SIG-M5 treated with dmso at 0.1 percent for 504 hours (cell line): ENCODE measurements around the gene DGKZ.

Source experiments
- DNase-seq: peaks from one replicate; lab custom pipeline; 2025; ENCODE audit not compliant: unreplicated experiment; lab: John Stamatoyannopoulos, UW

DGKZ gene

DNA sequence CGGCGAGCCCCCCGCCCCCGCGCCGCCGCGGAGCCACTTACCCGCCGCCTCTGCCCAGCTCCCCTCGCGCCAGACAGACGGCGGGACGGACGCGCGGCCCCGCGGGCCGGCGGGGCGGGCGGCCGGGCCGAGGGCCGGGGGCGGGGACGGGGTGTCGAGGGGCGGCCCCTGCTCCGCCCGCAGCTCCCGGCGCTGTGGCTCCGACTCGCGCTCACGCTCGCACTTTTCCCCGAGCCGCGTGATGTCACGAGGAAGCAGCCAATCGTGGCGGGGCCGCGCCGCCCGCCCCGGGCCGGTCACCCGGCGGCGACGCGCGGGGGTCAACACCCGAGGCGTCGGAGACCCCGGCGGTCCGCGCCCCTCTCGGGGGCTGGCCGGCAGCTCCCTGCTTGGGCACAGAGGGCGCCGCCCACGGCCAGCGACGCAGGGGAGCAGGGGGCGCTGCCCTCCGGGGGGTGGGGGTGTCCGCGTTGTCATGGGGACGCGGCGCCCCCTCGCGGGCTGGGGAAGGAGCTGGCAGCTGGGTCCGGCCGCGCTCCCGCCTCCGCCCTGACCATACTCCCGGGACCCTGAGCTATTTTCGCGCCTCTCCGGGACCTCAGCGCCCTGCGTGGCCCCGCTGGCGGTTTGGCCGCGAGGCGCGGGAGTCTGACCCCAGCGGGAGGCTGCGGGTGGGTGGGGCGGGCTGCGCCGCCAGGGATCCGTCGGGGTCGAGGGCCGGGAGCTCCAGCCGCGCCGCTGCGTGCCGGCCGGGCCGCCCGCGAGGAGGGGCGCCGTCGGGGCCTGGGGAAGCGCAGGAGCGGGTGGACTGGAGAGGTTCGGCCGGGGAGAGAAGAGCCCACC lies 44.5 kb downstream of the DGKZ start, which contains the start of gene CHRM4:
Gene CHRM4, minus strand, starts transcription at position 199 of the 843 bp plus-strand sequence. CDS start 5,219 bp downstream, outside the sequence.
- no peak for DNase-seq

DNA sequence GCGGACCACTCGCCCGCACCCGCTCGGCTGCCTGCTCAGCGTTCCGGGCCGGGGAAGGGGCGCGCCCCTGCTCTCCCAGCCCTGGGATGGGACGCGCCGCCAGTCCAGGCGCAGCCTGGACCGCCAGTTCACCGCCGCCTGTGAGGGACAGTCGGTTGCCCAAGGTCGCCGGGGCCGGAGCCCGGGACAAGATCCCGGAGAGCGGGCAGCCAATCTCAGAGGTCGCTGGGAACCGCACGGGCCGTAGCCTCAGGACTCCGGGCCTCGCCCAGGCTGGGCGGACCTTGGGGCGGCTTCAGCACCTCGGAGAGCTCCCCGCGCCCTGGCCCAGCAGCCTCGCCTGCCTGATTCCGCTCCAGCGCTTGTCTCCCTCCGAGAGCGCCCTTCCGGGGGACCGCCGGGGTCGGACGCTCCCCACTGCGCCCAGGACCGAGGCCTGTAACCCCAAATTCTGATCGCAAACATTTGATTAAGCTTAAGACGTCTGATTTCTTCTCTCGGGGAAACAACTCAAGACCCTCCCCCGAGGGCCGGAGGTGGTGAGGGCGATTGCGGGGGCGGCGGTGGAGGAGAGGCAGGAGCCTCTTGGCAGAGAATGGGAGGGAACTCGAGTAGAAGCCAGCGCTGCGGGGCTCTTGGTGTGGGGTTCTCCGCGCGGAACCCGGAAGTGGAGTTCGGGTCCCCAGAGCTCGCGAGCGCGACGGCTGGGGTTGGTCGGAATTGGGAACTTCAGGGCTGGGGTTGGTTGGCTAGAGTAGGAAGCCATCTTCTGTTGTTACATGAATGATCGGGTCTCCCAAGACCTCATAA lies 45.4 kb downstream of the DGKZ start:
- peak; percentile 70 for DNase-seq

DNA sequence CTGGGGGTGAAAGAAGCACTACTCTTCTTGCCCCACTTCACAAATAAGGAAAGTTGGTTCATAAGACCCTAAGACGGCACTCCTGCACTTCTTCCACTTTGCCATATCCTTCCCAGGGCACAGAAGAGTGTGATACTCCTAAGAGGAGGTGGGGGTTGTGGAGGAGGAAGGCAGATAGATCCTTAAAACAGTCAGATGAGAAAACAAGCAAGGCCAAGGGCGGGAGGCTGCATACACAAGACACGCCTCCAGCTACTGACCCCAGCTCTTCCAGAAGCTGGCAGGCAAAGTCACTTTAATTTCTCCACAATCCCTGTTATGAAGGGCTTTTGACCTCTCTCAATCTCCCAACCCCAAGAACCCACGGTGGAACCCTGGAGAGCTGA lies 46.0 kb downstream of the DGKZ start:
- DNase-seq: no peak

DNA sequence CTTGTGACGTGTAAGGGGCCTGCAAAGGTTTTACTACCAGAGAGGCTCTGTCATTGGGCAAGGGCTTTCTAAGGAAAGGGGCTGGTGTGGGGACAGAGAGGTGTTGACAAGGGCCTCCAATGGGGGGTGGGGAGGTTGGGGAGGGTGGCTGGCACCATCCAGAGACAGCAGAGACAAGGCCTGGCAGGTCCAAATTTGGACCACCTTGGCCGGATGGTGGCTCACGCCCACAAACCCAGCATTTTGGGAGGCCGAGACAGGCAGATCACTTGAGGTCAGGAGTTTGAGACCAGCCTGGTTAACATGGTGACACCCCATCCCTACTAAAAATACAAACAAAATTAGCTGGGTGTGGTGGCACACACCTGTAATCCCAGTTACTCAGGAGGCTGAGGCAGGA lies 46.5 kb downstream of the DGKZ start:
- DNase-seq: no peak

DNA sequence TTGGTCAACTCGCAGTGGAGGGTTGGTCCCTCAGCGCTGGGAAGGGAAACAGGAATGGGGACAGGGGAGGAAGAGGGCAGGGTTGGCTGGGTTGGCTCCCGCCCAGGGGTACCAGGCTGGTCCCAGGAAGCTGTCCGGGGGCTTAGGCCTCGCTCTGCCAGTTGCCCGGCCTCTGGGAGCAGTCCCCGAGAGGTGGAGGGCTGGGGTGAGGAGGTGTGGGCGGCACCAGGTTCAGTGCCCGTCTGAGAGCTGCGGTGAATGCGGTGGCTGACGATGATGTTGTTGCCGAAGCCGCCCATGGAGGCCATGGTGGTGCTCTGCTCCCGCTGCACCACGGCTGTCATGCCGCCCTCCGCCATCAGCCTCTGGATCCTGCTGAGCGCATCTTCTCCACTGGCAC lies 50.3 kb downstream of the DGKZ start:
- DNase-seq: no peak

DNA sequence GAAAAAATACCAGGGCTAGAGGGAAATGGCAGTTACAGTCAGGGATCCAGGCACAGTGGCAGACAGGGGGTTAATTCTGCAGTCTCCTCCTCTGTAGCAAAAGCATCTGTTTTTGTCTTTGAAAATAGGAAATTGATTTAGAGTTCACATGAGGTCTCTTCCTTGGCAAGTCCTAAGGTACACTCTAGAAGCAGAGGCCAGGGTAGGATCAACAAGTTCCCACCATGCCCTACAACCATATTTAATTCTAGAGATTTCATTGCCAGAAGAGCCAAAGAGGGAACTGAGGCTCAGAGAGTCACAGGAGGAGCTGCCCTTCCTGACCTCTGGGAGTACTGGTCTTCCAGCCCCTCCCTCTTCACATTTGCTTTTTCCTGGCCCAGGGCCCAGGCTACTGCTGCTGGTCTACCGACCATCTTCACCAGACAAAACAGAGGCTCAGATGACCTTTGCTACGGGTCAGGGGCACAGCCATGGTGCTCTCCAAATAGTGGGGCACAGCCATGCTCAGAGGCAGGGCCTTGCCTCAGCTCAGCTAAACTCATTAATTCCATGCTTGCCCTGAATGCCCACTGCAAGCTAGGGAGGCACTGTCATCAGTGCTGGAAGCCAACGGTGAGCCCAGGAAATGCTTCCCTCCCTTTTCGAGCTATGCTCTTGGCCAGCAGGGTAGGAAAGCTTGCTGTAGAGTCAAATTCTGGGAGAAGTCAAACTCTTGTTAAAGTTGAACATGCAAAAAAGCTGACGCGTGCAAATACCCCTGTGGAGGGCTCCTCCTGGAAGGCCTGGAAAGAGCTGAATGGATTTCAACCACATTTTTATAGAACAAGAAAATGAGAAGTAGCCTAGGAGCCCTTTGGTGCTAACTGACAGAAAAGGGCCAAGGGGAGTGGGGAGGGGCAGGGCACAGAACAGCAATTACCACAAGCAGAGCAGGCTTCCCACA lies 56.0 kb downstream of the DGKZ start:
- DNase-seq: no peak

DNA sequence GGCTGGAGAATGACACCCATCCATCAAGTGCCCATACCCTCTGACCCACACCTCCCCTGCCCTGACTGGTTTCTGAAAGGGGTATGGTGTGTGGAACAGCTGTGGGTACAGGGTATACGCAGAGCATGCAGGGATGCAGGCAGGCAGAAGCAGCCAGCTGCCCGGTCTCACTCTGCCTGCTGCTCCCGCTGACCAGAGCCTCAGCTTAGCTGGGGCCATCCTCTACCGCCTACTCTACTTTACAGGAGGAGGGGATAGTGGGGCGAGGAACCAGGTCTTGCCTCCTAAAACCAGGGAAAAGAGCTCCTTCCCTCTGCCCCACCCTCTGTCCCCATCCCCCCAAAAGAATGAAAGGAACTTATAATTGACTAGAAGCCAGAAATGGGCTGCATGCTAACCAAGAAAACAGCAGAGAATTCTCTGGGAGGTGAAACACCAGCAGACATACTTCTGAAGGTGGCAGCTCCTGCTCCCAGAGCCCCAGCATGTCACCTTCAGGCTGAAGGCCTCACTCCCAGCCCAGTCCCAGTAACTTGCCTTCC lies 57.3 kb downstream of the DGKZ start:
- no peak for DNase-seq

DNA sequence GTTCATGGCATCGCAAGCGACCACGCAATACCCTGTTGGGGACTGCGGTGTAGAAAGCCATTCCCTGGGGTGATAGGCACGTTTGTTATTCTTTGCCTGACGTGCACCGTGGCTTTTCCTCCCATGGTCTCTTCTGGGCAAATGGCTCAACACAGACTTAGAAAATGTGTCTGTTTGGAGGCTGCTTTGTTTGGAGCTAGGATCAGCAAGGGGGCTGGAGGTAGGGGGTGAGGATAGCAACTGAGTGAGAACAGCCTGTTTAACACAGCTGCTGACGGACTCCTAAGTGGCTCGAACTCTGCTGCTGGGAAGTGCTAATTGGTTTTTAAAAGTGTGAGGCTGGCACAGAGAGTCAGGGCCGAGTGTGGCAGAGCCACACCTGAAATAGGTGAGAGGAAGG lies 60.4 kb downstream of the DGKZ start:
- DNase-seq: no peak

DNA sequence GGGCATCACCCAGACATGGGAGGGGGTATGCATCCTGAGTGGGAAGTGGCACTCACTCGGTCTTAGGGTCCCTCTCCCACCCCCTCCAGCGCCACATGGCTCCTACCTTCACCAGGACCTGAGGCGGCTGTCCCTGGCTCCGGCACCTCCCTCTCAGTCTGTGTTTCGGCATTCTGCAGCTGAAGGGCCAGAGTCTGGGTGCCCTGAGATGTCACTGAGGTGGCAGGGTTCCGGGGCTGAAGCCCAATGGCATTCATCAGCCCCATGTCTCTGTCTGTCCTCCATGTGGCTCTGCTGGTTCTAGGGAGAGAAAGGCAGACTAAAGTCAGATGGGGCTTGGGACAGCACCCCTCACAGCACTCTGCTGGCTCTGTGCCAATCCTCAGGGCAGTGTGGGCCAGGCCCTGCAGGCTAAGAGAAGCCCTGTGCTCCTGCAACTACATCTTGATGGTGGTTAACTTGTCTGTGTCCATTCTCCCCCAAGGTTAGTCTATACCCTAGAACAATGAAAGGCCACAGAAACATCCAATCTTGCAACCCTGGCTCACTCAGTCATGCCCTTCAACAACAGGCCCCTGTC lies 61.2 kb downstream of the DGKZ start:
- no peak for DNase-seq

DNA sequence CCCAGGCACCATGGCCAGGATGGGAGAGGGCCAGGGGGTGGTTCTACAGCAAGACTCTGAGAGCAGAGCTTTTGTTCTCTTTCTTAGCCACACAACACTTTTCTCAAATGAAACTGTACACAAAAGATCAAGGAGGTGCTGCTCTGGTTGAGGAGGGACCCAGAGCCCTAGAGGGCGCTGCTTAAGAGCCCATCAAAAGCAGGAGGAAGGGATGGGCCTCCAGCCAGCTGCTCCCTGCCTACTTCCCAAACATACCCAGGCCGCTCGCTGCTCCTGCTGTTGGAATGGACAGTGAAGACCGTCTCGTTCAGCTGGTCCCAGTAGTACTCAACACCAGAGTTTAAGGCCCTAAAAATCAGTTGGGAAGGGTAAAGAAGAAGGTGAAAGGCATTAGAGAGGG lies 62.8 kb downstream of the DGKZ start:
- DNase-seq: no peak

DNA sequence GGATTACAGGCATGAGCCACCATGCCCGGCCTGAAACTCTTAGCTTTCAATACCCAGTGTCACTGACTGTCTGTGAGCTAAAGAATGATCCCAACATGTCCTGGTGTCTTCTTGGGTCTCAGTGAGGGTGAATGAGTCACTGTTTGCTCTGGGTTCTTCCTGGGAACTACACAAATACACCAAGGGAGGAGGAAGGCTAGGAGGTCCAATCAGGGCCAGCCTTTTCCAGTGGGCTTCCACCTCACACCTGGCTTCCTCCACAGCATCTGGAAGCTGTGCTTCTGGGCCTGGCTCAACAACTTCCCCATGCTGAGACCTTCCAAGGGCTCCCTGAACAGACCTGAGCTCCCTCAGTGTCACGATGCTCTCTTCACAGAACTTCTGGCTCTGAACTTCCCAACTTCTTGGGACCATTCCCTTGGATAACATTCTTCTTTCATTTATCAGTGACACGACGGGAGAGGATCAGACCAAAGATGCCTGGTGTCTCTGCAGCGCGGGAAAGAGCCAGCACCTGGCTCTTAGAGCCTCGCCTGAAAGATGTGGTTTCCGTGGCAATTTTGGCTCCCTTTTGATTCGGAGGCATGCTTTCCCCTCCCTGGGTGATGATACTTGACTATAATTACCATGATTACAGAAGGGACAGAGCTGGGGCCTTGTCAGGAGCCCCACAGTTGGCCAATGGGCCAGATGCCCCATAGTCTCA lies 66.7 kb downstream of the DGKZ start:
- no peak for DNase-seq

DNA sequence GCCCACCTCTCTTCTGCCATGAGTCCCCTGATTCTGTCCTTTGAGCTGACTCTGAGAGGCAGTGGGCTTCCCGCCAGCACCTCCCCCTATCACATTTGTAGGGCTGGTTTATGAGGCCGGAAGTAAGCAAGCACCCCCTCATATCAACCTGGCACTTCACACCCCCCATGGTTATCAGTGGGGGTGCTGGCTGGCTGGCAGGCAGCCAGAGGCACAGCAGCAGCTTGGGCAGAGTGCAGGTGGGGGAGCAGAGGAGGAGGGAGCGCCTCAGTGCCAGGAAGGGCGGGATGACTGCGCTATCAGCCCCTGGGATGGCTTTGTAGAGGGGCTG lies 67.2 kb downstream of the DGKZ start:
- DNase-seq: no peak

DNA sequence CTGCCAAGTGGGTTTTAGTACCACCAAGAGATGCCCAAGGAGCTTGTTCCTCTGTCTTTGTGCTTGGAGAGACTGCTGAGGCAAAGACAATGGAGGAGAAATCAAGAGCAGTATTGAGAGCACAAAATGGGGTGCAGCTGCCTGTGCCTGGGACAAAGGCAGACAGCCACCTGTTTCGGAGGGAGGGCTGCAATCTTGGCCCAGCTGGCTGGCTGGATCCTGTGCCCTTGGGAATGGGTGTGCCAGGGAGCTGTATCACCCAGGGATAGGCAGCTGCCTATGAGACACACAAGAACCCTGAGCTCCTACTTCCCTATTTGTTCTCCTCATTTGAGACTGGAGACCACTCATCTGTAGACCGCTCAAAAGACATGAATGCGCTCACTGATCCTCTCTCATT lies 67.6 kb downstream of the DGKZ start:
- DNase-seq: no peak

DNA sequence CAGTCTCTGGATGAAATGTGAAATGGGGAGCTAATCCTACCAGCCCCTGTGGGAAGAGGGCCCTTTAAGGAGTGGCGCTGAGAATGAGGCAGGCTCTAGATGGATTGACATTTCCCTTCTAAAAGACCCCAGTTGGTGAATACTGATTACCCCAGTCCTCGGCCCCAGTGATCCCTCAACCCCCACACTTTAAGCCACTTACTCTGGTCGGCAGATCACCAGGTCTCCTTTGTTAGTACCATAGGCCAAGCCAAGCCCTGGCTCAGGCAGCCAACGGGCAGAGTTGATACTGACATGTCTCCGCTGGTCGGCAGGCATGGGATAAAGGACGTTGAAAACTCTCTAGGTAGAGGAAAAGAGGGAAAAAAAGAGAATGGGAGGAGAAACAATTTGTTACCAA lies 70.4 kb downstream of the DGKZ start:
- DNase-seq: no peak

DNA sequence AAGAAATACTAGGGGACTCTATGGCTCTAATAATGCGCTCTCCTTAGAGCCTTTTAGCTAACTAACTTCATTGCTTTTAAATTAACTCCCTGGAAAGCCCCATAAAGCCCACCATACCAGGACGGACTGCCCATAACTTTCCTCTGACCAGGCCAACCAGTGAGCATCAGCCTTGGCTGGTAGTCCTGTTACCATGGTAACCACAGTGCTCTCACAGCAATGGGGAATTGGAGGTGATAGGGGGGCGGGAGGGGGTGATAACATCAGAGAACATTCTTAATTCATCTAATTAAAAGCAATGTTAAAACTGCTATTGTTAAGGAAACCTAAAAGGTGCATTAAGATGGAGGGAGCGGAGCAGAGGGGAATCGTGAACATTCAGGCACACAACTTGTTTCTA lies 71.5 kb downstream of the DGKZ start:
- DNase-seq: no peak

DNA sequence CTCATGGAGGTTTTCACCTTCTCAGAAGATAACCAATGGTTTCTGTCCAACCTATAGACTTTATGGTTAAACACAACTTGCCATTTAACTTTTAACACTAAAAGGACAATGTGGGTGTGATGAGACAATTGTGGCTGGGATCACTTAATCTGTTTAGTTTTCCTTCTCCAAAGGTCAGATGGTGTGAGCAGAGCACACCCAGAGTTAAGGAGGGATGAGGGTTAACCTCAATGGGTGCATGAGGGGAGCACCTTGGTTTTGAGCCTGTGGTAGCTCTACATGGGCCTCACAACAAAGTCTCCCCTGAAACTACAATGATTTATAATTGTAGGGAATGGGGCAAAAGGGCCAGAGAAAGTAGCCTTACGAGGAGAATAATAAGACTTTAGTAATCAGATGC lies 73.2 kb downstream of the DGKZ start:
- no peak for DNase-seq

DNA sequence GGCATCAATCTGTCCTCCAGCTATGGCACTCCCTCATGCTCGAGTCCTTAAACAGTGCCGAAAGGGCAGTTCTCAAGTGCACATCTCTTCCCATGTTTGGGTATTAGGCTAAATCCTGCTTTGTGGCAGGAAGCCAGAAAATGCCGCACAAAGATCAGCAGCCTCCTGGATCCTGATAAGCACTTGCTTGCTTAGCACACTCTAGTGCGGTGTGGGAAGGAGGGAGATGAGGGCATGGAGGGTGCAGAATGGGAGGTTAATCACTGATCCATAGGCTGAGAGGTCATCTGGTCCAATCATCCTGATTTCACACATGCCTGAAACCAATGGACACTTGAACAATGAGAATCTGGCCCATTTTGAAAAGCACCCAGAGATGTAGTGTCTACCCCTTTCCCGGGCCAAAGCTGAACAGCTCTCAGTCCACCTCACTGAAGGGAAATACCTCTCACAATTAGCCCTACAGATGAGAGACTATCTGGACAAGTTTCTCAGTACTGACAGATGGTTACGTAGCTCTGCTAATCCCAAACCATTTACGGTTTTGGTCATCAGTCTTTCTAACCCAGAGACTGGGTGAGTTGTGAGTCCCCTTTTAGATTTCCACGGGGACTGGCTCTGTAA lies 74.1 kb downstream of the DGKZ start:
- no peak for DNase-seq

DNA sequence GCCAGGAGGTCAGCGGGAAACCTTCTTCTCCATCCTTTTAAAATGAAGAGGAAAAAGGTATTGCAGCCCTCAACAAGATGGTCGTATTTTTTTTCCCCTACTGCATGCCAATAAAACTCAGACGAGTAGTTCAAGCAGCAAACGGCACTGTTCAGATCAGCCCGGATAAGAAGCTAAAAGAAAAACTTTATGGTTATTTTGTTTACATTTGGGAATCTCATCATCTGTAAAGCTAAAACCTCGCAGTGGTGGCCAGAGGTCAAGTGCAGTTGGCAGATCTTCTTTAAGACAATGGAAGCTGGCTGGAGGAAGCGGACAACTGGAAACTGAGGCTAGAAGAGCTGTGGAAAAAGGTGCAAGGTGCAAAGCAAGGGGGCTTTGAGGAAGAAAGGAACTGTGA lies 75.3 kb downstream of the DGKZ start:
- DNase-seq: no peak

DNA sequence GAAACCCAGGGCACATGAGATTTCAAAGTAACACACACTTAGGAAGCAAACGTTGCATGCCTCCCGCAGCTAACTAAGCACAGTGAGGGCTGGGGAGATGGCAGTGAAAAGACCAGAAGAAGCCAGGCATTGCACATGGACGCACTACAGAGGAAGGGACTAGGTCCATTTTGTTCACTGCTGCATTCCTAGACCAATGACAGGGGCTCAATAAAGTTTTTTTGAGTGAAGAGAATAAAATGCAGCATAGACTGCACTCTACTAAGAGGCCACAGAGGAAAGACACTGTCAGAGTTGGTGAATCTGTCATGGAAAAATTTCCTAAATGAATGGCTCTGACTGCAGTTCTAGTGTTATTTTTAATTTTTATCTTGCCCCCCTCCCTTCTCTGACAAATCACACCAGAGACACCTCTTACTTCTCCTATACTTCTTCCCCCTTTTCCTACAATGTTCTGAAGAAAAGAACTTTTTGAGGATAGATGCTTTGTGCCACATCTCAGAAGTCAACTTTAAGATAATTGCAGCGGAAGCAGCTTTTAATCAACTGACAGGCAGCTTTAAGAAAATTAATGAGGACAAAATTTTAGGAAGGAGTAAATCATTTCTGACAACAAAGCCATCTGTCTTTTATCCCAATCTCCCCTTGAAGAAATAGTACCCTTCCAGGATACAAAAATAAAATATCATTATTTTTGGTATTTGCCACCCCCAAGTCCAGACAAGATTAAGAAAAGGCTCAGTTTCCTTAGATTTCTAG lies 79.1 kb downstream of the DGKZ start:
- no peak for DNase-seq
